ENCODE results near the gene CXCL1.

DNA sequence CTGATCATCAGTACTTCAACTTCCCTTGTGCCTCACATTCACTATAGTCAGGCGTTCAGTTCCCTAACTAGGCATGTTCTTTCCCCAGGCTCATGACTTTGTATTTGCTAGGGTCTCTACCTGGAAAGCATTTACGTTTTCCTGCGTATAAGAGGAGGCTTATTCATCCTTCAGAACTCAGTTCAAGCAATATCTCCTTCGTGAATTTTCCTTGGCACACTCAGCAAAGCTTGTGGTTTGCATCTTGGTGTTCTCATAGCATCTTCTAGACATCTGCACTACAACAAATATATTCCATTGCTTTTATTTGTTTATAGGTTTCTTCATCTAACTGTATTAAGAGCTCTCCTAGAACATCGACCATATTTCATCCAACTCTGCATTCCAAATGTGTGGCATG, 30.1 kb upstream of the CXCL1 start:
- TF ChIP-seq, protein P1, sequence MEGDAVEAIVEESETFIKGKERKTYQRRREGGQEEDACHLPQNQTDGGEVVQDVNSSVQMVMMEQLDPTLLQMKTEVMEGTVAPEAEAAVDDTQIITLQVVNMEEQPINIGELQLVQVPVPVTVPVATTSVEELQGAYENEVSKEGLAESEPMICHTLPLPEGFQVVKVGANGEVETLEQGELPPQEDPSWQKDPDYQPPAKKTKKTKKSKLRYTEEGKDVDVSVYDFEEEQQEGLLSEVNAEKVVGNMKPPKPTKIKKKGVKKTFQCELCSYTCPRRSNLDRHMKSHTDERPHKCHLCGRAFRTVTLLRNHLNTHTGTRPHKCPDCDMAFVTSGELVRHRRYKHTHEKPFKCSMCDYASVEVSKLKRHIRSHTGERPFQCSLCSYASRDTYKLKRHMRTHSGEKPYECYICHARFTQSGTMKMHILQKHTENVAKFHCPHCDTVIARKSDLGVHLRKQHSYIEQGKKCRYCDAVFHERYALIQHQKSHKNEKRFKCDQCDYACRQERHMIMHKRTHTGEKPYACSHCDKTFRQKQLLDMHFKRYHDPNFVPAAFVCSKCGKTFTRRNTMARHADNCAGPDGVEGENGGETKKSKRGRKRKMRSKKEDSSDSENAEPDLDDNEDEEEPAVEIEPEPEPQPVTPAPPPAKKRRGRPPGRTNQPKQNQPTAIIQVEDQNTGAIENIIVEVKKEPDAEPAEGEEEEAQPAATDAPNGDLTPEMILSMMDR (IDR thresholded peaks at IDR 0.05; ENCODE audit: borderline replicate concordance, extremely low read depth, low read length, poor library complexity, severe bottlenecking) = no peak
- TF ChIP-seq EZH2 (IDR thresholded peaks at IDR 0.05; ENCODE audit: borderline replicate concordance, low read depth, low read length, severe bottlenecking) = no peak
